ENCODE data around the gene DGKI. TPM values are rescaled to one million over a fixed set of nuclear protein-coding genes. Genes with fewer than 3 reads are reported as not detected.
A peak's percentile ranks its signal among the peaks of the same experiment; 100 is the strongest.

The DGKI gene
- total RNA-seq, 6 experiments from 2014 or later, result 1.2 to 2.2 (median 1.6) TPM

DNA sequence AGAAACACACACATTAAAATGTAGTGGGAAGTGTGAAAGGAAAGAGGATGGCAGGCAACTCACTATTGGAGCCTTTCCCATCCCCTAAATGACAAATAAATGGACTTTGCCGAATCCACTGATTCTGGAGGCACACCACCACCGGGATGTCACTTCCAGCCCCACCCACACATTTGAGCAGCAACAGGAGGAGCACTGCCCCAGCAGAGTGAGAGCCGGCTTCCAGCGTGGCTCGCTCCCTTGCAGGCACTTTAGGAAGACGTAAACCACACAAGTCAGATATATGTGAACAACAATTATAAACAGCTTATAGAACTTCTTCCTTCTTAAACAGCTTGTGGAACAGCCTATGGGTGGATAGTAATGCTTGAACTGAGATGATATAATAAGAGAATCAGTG lies 191.0 kb downstream of the DGKI start:
- Mint-ChIP-seq H3K36me3 (ENCODE audit: low read depth) (no peaks in the 10 kb centered on the region), H3K4me3 (no peak overlapping the region), H3K9me3 (no peaks in the 10 kb centered on the region), H3K27me3 (ENCODE audit: insufficient read depth) (peaks cover 2% of the 10 kb centered on the region; the same call in 1 of the 2 replicates), H3K27ac (no peak overlapping the region), H3K4me1 (ENCODE audit: low read depth) (peaks cover 26% of the 10 kb centered on the region)
- DNase-seq, result no peak
- TF ChIP-seq, protein P1, sequence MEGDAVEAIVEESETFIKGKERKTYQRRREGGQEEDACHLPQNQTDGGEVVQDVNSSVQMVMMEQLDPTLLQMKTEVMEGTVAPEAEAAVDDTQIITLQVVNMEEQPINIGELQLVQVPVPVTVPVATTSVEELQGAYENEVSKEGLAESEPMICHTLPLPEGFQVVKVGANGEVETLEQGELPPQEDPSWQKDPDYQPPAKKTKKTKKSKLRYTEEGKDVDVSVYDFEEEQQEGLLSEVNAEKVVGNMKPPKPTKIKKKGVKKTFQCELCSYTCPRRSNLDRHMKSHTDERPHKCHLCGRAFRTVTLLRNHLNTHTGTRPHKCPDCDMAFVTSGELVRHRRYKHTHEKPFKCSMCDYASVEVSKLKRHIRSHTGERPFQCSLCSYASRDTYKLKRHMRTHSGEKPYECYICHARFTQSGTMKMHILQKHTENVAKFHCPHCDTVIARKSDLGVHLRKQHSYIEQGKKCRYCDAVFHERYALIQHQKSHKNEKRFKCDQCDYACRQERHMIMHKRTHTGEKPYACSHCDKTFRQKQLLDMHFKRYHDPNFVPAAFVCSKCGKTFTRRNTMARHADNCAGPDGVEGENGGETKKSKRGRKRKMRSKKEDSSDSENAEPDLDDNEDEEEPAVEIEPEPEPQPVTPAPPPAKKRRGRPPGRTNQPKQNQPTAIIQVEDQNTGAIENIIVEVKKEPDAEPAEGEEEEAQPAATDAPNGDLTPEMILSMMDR (IDR thresholded peaks at IDR 0.05), result no peak

DNA sequence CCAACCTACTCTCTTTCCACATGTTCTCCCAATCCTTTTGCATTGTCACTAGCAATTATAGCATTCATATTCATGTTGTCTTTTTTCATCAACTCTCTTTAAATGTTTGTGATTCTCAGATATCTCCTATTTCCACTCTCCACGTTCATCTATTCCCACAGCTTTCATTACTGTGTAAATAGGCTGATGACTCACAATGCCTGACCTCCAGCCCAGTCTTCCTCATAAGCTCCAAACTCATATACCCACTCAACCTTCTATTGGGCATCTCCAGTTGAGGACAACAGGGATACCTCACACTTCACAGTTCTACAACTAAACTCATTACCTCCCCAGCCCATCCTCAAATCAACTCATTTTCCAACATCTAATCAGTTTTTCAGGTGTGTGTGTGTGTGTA lies 194.1 kb downstream of the DGKI start:
- Mint-ChIP-seq H3K27ac (no peak overlapping the region), H3K4me1 (ENCODE audit: low read depth) (peaks cover 22% of the 10 kb centered on the region), H3K36me3 (ENCODE audit: low read depth) (no peaks in the 10 kb centered on the region), H3K4me3 (no peak overlapping the region), H3K9me3 (no peaks in the 10 kb centered on the region), H3K27me3 (ENCODE audit: insufficient read depth) (no peaks in the 10 kb centered on the region)
- DNase-seq, result no peak
- TF ChIP-seq, protein P1 (IDR thresholded peaks at IDR 0.05), result no peak

DNA sequence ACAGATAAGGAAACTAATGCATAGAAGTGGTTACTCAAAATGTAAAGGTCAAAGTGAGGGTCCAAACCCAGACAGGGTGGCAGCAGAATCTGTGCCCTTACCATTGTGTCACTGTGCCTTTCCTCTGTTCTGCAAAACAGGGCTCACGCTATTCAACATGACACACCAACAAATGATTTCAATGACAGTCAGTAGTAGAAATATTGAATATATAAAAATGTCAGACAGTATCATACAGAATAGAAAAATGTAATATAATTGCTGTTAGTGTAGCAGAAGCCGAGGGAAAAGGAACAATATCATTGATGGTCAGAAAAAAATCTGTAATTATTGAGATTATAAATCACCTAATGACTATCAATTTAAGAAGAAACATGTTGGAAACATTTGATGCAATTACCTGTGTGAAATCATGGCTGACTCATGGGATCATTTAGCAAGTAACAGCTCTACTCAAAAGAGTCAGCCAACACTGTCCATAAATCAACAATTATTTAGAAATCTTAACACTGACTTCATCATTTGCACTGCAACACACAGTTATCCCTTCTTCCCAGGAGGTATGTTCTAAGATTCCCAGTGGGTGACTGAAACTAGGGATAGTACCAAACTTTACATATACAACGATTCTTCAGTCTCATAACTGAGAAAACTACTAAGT lies 198.7 kb downstream of the DGKI start:
- no peak overlapping the region for H3K4me3 Mint-ChIP-seq
- H3K9me3 Mint-ChIP-seq, result no peaks in the 10 kb centered on the region
- peaks cover 6% of the 10 kb centered on the region for H3K27me3 Mint-ChIP-seq (ENCODE audit: insufficient read depth)
- no peak overlapping the region for H3K27ac Mint-ChIP-seq
- no peak for DNase-seq
- peaks cover under 1% of the 10 kb centered on the region; the same call in 1 of the 2 replicates for H3K4me1 Mint-ChIP-seq (ENCODE audit: low read depth)
- H3K36me3 Mint-ChIP-seq (ENCODE audit: low read depth), result no peaks in the 10 kb centered on the region
- TF ChIP-seq, protein P1 (IDR thresholded peaks at IDR 0.05), result no peak

DNA sequence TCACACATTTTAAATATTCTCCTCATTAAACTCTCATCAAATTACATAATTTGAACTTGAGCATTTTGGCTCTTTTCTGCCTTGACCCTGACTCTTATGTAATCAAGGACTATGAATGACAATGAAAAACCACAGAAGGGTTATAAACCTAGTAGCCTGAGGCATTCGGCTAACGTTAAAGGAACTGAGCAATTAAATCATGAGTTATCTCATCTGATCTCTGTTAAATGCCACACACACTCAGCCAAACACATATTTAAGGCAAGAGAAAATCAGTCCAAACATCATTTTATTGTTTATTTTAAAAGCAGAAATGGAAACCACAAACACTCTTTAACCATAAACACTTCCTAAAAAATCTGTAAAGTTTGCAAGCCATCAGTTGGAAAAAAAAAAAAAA lies 204.3 kb downstream of the DGKI start:
- 0 out of 2 replicates have a peak, but pooled peaks cover 3% of the 10 kb centered on the region for H3K36me3 Mint-ChIP-seq (ENCODE audit: low read depth)
- H3K9me3 Mint-ChIP-seq, result 0 out of 2 replicates have a peak, but pooled peaks cover 4% of the 10 kb centered on the region
- peaks cover 27% of the 10 kb centered on the region for H3K4me1 Mint-ChIP-seq (ENCODE audit: low read depth)
- peak; percentile 85 for DNase-seq
- peaks cover 8% of the 10 kb centered on the region for H3K27me3 Mint-ChIP-seq (ENCODE audit: insufficient read depth)
- H3K4me3 Mint-ChIP-seq, result no peak overlapping the region
- H3K27ac Mint-ChIP-seq, result no peak overlapping the region
- TF ChIP-seq, protein P1 (IDR thresholded peaks at IDR 0.05), result no peak

DNA sequence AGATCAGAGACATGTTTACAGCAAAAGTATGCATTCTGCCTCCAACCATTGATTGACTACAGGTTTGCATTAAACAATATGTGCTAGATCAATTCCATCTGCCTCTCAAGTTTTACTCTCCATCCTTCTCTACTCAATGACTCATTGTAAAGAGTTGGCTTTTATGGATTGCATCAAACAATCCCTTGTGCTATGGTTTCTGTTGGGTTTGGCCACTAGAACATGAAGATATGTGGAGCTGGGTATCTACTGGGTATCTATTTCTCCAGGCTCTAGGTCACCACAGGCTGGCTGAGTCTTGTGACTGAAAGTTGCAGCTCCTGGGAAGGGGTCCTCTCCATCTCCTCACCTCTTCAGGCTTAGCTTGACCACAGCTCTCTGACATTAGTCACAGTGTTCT lies 204.7 kb downstream of the DGKI start:
- H3K9me3 Mint-ChIP-seq, result 0 out of 2 replicates have a peak, but pooled peaks cover 4% of the 10 kb centered on the region
- H3K27ac Mint-ChIP-seq, result no peak overlapping the region
- TF ChIP-seq, protein P1 (IDR thresholded peaks at IDR 0.05), result no peak
- peak; percentile 35 for DNase-seq
- H3K27me3 Mint-ChIP-seq (ENCODE audit: insufficient read depth), result peaks cover 8% of the 10 kb centered on the region
- H3K4me3 Mint-ChIP-seq, result no peak overlapping the region
- H3K4me1 Mint-ChIP-seq (ENCODE audit: low read depth), result peaks cover 27% of the 10 kb centered on the region
- 0 out of 2 replicates have a peak, but pooled peaks cover 3% of the 10 kb centered on the region for H3K36me3 Mint-ChIP-seq (ENCODE audit: low read depth)

Data from HFFc6 (cell line).